DMS53 treated with DMSO at 0.1 percent for 48 hours (cell line): ENCODE measurements around the gene MAD1L1.

Source experiments
- DNase-seq: peaks from one replicate; lab custom pipeline; 2025; ENCODE audit not compliant: unreplicated experiment; lab: John Stamatoyannopoulos, UW

The MAD1L1 gene

GRCh38 chr7:1812509-1813393 is 420.0 kb downstream of the MAD1L1 start:
- DNase-seq: no peak

- DNase-seq: no peak
Measured at GRCh38 chr7:1811850-1812508, 420.8 kb downstream of the MAD1L1 start.

- no peak for DNase-seq
Measured at GRCh38 chr7:1810961-1811849, 421.5 kb downstream of the MAD1L1 start.

- no peak for DNase-seq
Measured at GRCh38 chr7:1810521-1810920, 422.2 kb downstream of the MAD1L1 start.

- no peak for DNase-seq
Measured at GRCh38 chr7:1809601-1810258, 423.0 kb downstream of the MAD1L1 start.

- no peak for DNase-seq
Measured at GRCh38 chr7:1809070-1809469, 423.7 kb downstream of the MAD1L1 start.

GRCh38 chr7:1807821-1808600 is 424.7 kb downstream of the MAD1L1 start:
- no peak for DNase-seq

GRCh38 chr7:1806354-1806753 is 426.4 kb downstream of the MAD1L1 start:
- no peak for DNase-seq

- no peak for DNase-seq
Measured at GRCh38 chr7:1804310-1804709, 428.4 kb downstream of the MAD1L1 start.

- no peak for DNase-seq
Measured at GRCh38 chr7:1802899-1803298, 429.8 kb downstream of the MAD1L1 start.

GRCh38 chr7:1800902-1801301 is 431.8 kb downstream of the MAD1L1 start:
- DNase-seq: no peak

GRCh38 chr7:1798191-1798590 is 434.6 kb downstream of the MAD1L1 start:
- DNase-seq: no peak

- DNase-seq: peak; percentile 5
Measured at GRCh38 chr7:1794888-1795542, 437.7 kb downstream of the MAD1L1 start.

- DNase-seq: no peak
Measured at GRCh38 chr7:1787681-1788235, 445.0 kb downstream of the MAD1L1 start.

- no peak for DNase-seq
Measured at GRCh38 chr7:1787241-1787640, 445.5 kb downstream of the MAD1L1 start.

GRCh38 chr7:1785839-1786238 is 446.9 kb downstream of the MAD1L1 start:
- DNase-seq: no peak

- DNase-seq: no peak
Measured at GRCh38 chr7:1781369-1781768, 451.4 kb downstream of the MAD1L1 start.

GRCh38 chr7:1779445-1779844 is 453.3 kb downstream of the MAD1L1 start:
- no peak for DNase-seq

- DNase-seq: no peak
Measured at GRCh38 chr7:1777122-1777521, 455.6 kb downstream of the MAD1L1 start.
